Glutamatergic neuron (in vitro differentiated cells): ENCODE data around the gene GCN1. TPM values are rescaled to one million over a fixed set of nuclear protein-coding genes. Genes with fewer than 3 reads are reported as not detected.

ENCODE experiments used
- DNase-seq: peaks from one replicate; pipeline ENCODE4 v3.0.0; 2022
- H3K27ac Mint-ChIP-seq: one replicate; pipeline ENCODE4 v1.8.0; 2020; ENCODE audit warnings: mild to moderate bottlenecking, mixed read lengths, inconsistent platforms; ENCODE audit not compliant: unreplicated experiment
- H3K27me3 Mint-ChIP-seq: one replicate; pipeline ENCODE4 v1.8.0; 2020; ENCODE audit warnings: mild to moderate bottlenecking, moderate library complexity, mixed read lengths, inconsistent platforms; ENCODE audit not compliant: unreplicated experiment
- H3K36me3 Mint-ChIP-seq: one replicate; pipeline ENCODE4 v1.8.0; 2020; ENCODE audit warnings: mild to moderate bottlenecking, mixed read lengths, inconsistent platforms; ENCODE audit not compliant: unreplicated experiment
- H3K4me1 Mint-ChIP-seq: one replicate; pipeline ENCODE4 v1.8.0; 2020; ENCODE audit warnings: mild to moderate bottlenecking, low read depth, mixed read lengths, inconsistent platforms; ENCODE audit not compliant: unreplicated experiment
- H3K4me3 Mint-ChIP-seq: one replicate; pipeline ENCODE4 v1.8.0; 2020; ENCODE audit warnings: mild to moderate bottlenecking, mixed read lengths, inconsistent platforms; ENCODE audit not compliant: unreplicated experiment
- H3K9me3 Mint-ChIP-seq: one replicate; pipeline ENCODE4 v1.8.0; 2020; ENCODE audit warnings: mild to moderate bottlenecking, moderate library complexity, mixed read lengths, inconsistent platforms; ENCODE audit not compliant: unreplicated experiment
- total RNA-seq: library from RNA; stranded (reverse); fragmentation: NEBNext Ultra II Directional; extraction: Animal tissue kit (Norgen Biotek cat#: 25700); gene quantifications from one replicate; pipeline ENCODE4 v1.2.1, GENCODE V29; 2021; ENCODE audit not compliant: unreplicated experiment
- TF ChIP-seq, protein P1 (sequence below): fragments of 200-600 bp; sonication (generic); IDR thresholded peaks from one replicate; pipeline ENCODE4 v1.5.0; 2021; ENCODE audit not compliant: partially characterized antibody, unreplicated experiment

GCN1 gene
- total RNA-seq, 1 donor from 2014 or later: 173 TPM

DNA sequence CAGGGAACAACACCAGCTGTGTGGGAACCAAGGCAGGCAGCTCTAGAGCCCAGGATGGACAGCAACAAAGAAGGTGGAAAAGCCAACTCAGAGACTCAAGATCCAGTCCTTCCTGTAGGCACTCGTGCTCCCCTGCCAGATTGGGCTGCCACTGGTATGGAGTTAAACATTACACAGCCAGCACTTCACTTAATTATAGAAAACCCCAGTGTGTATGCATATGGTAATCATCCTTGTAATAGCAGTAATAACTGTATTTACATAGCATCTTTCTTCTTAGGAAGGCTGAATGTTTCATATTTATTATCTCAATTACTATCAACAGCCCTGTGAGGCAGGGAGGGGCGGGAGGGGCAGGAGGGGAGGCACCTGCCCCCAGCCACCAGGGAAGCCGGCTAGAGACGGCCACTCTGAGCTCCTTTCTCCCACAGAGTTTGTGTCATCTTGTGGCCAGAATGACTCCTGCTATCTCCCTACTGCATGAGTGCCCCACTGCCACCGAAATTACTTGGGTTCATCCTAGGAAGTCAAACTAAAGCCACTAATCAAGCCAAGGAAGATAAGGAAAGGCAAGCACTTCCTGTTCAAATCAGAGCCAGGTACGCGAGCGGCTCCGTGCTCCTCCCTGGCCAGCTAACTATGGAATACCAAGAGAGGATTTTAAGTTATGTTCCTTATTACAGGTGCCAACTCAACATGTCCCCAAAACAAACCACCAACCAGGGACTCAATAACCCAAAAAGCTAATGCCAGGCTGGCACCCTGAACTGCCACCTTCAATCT lies 62.3 kb downstream of the GCN1 start:
- peaks cover 3% of the 10 kb centered on the region for H3K36me3 Mint-ChIP-seq
- no peaks in the 10 kb centered on the region for H3K4me1 Mint-ChIP-seq
- no peak overlapping the region for H3K4me3 Mint-ChIP-seq
- no peak overlapping the region for H3K27ac Mint-ChIP-seq
- TF ChIP-seq, protein P1, sequence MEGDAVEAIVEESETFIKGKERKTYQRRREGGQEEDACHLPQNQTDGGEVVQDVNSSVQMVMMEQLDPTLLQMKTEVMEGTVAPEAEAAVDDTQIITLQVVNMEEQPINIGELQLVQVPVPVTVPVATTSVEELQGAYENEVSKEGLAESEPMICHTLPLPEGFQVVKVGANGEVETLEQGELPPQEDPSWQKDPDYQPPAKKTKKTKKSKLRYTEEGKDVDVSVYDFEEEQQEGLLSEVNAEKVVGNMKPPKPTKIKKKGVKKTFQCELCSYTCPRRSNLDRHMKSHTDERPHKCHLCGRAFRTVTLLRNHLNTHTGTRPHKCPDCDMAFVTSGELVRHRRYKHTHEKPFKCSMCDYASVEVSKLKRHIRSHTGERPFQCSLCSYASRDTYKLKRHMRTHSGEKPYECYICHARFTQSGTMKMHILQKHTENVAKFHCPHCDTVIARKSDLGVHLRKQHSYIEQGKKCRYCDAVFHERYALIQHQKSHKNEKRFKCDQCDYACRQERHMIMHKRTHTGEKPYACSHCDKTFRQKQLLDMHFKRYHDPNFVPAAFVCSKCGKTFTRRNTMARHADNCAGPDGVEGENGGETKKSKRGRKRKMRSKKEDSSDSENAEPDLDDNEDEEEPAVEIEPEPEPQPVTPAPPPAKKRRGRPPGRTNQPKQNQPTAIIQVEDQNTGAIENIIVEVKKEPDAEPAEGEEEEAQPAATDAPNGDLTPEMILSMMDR: no peak
- no peaks in the 10 kb centered on the region for H3K27me3 Mint-ChIP-seq
- DNase-seq: no peak
- no peaks in the 10 kb centered on the region for H3K9me3 Mint-ChIP-seq

DNA sequence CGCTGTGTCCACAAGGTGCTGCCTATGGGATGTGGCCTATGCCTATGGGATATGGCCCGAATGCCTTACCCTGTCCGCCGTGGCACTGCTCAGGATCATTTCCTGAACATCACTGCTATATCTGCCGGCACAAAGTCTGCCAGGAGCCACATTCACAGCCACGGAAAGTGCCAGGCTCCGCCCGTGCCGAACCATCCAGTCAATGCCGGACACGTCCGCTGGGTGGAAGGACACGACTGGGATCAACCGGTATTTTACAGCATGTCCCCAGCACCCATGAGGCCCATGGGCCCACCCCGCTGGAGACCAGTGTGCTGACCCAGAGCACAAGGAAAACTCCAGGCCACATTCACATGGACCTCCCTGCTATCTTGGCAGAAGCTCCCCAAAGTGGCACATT lies 63.4 kb downstream of the GCN1 start:
- Mint-ChIP-seq H3K4me1 (no peaks in the 10 kb centered on the region), H3K9me3 (no peaks in the 10 kb centered on the region), H3K27ac (no peak overlapping the region), H3K27me3 (peaks cover 3% of the 10 kb centered on the region), H3K36me3 (peaks cover 3% of the 10 kb centered on the region), H3K4me3 (no peak overlapping the region)
- TF ChIP-seq, protein P1: no peak
- no peak for DNase-seq

DNA sequence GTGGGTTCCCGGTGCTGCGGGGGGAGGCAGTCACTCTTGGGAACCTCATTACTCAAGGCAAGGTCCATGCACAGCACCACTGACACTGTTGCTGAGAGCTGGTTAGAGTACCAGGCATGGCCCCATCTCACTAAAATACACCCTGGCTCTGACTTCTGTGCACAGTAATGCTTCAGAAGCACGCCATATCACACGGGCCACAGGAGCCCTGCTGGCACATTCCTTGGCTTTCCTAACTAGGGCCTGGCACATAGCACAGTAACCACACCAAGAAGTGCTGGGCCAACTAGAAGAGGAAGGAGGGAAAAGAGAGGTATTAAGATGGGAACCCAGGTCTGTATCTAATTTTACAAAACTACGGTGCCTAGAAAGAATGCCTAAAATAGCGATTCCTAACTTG lies 64.5 kb downstream of the GCN1 start:
- H3K4me1 Mint-ChIP-seq: no peaks in the 10 kb centered on the region
- H3K36me3 Mint-ChIP-seq: peaks cover 3% of the 10 kb centered on the region
- TF ChIP-seq, protein P1: no peak
- peaks cover 3% of the 10 kb centered on the region for H3K27me3 Mint-ChIP-seq
- H3K27ac Mint-ChIP-seq: no peak overlapping the region
- H3K4me3 Mint-ChIP-seq: no peak overlapping the region
- no peak for DNase-seq
- H3K9me3 Mint-ChIP-seq: no peaks in the 10 kb centered on the region

DNA sequence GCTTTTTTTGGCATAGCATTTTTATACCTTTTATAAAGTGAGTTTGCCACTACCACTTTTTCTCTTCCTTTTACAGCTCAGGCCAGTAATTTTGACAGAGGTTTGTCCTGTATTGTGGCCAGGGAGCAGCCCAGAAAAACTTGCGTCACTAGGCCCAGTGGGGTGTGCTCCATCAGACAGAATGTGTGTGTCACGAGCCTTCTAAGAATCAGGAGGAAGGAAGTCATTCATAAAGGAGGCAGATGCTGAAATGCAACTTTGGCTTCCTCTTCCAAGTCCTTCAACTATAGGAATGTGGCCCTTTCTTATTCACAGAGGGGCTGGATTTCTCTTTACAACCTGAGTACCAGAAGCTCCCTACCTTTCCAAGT lies 67.9 kb downstream of the GCN1 start:
- no peak overlapping the region for H3K4me3 Mint-ChIP-seq
- TF ChIP-seq, protein P1: no peak
- DNase-seq: no peak
- H3K36me3 Mint-ChIP-seq: peaks cover 3% of the 10 kb centered on the region
- no peak overlapping the region for H3K27ac Mint-ChIP-seq
- H3K4me1 Mint-ChIP-seq: no peaks in the 10 kb centered on the region
- peaks cover 3% of the 10 kb centered on the region for H3K27me3 Mint-ChIP-seq
- H3K9me3 Mint-ChIP-seq: no peaks in the 10 kb centered on the region

DNA sequence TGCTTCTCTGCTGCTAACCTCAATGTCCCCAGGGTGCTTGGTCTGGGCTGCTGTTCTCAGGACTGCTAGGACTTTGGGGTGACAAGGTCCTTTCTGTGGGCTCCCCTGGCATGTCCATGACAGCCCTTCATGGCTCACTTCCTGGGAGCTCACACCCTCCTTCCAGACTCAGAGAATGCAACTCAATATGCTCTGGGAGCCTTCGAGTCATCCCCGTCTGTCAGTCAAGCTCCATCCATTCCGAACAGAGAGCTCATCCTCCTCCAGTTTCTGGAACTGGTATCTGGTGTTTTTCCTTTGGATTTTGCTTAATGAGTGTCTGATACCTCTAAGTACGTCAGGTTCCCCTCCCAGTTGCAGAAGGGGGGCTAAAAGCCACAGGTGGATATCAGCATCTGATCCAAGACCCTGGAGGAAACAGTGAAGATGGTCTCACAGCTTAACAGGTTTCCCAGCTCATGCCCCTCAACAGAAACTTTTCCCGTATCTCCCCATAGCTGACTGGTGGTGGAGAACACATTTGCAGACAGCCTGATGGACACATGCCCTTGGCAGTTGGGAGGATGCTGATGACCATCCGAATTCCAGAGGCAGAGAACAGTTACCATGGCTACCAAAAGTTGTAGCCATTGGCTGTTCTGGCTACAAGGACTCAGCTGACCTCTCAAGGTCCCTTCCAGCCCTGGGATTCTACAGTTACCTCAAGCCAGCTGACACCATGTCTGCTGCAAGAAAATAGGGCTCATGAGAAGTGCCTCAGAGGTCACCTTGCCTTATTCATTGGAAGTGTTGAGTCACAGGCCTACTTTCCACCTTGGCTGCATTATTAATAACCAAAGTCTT lies 68.5 kb downstream of the GCN1 start:
- Mint-ChIP-seq H3K4me1 (no peaks in the 10 kb centered on the region), H3K9me3 (no peaks in the 10 kb centered on the region), H3K27me3 (peaks cover 3% of the 10 kb centered on the region), H3K36me3 (peaks cover 3% of the 10 kb centered on the region), H3K27ac (no peak overlapping the region), H3K4me3 (no peak overlapping the region)
- no peak for DNase-seq
- TF ChIP-seq, protein P1: no peak
